SK-N-SH treated with all-trans-retinoic acid at 6 μM for 48 hours (cell line): ENCODE results near the gene PTPN13.

ENCODE experiments used
- ATAC-seq: fragments of 200-7000 bp; cut with Tn5 transposase; 3 replicates; pipeline ENCODE4 v1.9.1; 2020; ENCODE audit warnings: mild to moderate bottlenecking, moderate library complexity
- BACH2 ChIP-seq: fragments of 250-450 bp; sonication (Bioruptor Pico); IDR thresholded peaks from 2 replicates; pipeline ENCODE4 v1.9.0; 2021; ENCODE audit warnings: mild to moderate bottlenecking, borderline replicate concordance
- CREB5 ChIP-seq: fragments of 250-450 bp; sonication (Bioruptor Pico); IDR thresholded peaks from 2 replicates; pipeline ENCODE4 v1.5.1; 2020; ENCODE audit warnings: low read depth, mild to moderate bottlenecking, moderate library complexity
- CSDC2 ChIP-seq: fragments of 250-450 bp; sonication (Bioruptor Pico); IDR thresholded peaks from 2 replicates; pipeline ENCODE4 v1.5.0; 2020; ENCODE audit warnings: mild to moderate bottlenecking, moderate library complexity
- CSRNP3 ChIP-seq: fragments of 250-450 bp; sonication (Bioruptor Pico); IDR thresholded peaks from 2 replicates; pipeline ENCODE4 v1.5.1; 2021; ENCODE audit warnings: mild to moderate bottlenecking, moderate library complexity
- GLIS3 ChIP-seq: fragments of 250-450 bp; sonication (Bioruptor Pico); IDR thresholded peaks from 2 replicates; pipeline ENCODE4 v1.5.0; 2020; ENCODE audit warnings: mild to moderate bottlenecking, moderate library complexity
- ISL1 ChIP-seq: fragments of 250-450 bp; sonication (Bioruptor Pico); IDR thresholded peaks from 2 replicates; pipeline ENCODE4 v2.1.2; 2022; ENCODE audit warnings: mild to moderate bottlenecking, moderate library complexity
- OSR1 ChIP-seq: fragments of 250-450 bp; sonication (Bioruptor Pico); IDR thresholded peaks from 2 replicates; pipeline ENCODE4 v1.8.0; 2022; ENCODE audit warnings: moderate library complexity, mild to moderate bottlenecking, inconsistent platforms
- PATZ1 ChIP-seq: fragments of 250-450 bp; sonication (Bioruptor Pico); IDR thresholded peaks from 2 replicates; pipeline ENCODE4 v1.8.0; 2020; ENCODE audit warnings: mild to moderate bottlenecking, moderate library complexity, borderline replicate concordance
- POU6F1 ChIP-seq: fragments of 250-450 bp; sonication (Bioruptor Pico); IDR thresholded peaks from 2 replicates; pipeline ENCODE4 v1.8.0; 2021; ENCODE audit warnings: low read depth, mild to moderate bottlenecking, moderate library complexity, borderline replicate concordance
- PPARA ChIP-seq: fragments of 250-450 bp; sonication (Bioruptor Pico); IDR thresholded peaks from 2 replicates; pipeline ENCODE4 v1.5.0; 2020; ENCODE audit warnings: mild to moderate bottlenecking, borderline replicate concordance
- RARB ChIP-seq: fragments of 250-450 bp; sonication (Bioruptor Pico); IDR thresholded peaks from 2 replicates; pipeline ENCODE4 v1.8.0; 2021; ENCODE audit warnings: mild to moderate bottlenecking, moderate library complexity
- SNAI2 ChIP-seq: fragments of 250-450 bp; sonication (Bioruptor Pico); IDR thresholded peaks from 2 replicates; pipeline ENCODE4 v1.5.0; 2020; ENCODE audit warnings: mild to moderate bottlenecking, moderate library complexity
- TCF4 ChIP-seq: fragments of 250-450 bp; sonication (Bioruptor Pico); IDR thresholded peaks from 2 replicates; pipeline ENCODE4 v1.8.0; 2021; ENCODE audit warnings: mild to moderate bottlenecking, moderate library complexity, borderline replicate concordance
- TSHZ2 ChIP-seq: fragments of 250-450 bp; sonication (Bioruptor Pico); IDR thresholded peaks from 2 replicates; pipeline ENCODE4 v1.5.0; 2020; ENCODE audit warnings: mild to moderate bottlenecking, moderate library complexity
- ZC3H10 ChIP-seq: fragments of 250-450 bp; sonication (Bioruptor Pico); IDR thresholded peaks from 2 replicates; pipeline ENCODE4 v1.5.1; 2021; ENCODE audit warnings: mild to moderate bottlenecking, moderate library complexity
- ZFP30 ChIP-seq: fragments of 450-650 bp; formaldehyde crosslinking; IDR thresholded peaks from 2 replicates; pipeline ENCODE4 v1.5.0; 2022; ENCODE audit warnings: mild to moderate bottlenecking, moderate library complexity
- ZNF565 ChIP-seq: fragments of 450-650 bp; formaldehyde crosslinking; conservative IDR thresholded peaks from 2 replicates; pipeline ENCODE4 v1.5.0; 2020; ENCODE audit warnings: low read depth, mild to moderate bottlenecking, moderate library complexity
- ZNF70 ChIP-seq: fragments of 450-650 bp; formaldehyde crosslinking; IDR thresholded peaks from 2 replicates; pipeline ENCODE4 v1.5.0; 2020; ENCODE audit warnings: mild to moderate bottlenecking, moderate library complexity
- ZNF8 ChIP-seq: fragments of 450-650 bp; formaldehyde crosslinking; IDR thresholded peaks from 2 replicates; pipeline ENCODE4 v1.5.0; 2020; ENCODE audit warnings: mild to moderate bottlenecking, moderate library complexity

Gene PTPN13

GRCh38 chr4:86741846-86742245, 147.7 kb downstream of the PTPN13 start:
- ATAC-seq: no peak

GRCh38 chr4:86744570-86744969, 150.5 kb downstream of the PTPN13 start:
- TF ChIP-seq ZNF8 (no peak), GLIS3 (CRISPR knock-in tag) (no peak), SNAI2 (CRISPR knock-in tag) (no peak), TCF4 (CRISPR knock-in tag) (no peak), RARB (CRISPR knock-in tag) (no peak), ZC3H10 (CRISPR knock-in tag) (no peak), CSDC2 (CRISPR knock-in tag) (no peak), PATZ1 (CRISPR knock-in tag) (no peak), POU6F1 (no peak), PPARA (CRISPR knock-in tag) (no peak), ZNF565 (no peak), ZNF70 (CRISPR knock-in tag) (no peak), OSR1 (CRISPR knock-in tag) (no peak), CSRNP3 (CRISPR knock-in tag) (no peak), ZFP30 (CRISPR knock-in tag) (no peak), BACH2 (CRISPR knock-in tag) (no peak), CREB5 (CRISPR knock-in tag) (no peak)

More at GRCh38 chr4:86741846-86742245, 147.7 kb downstream of the PTPN13 start:
- TF ChIP-seq PPARA (CRISPR knock-in tag): no peak
- TF ChIP-seq GLIS3 (CRISPR knock-in tag): no peak
- TF ChIP-seq OSR1 (CRISPR knock-in tag): no peak
- TF ChIP-seq POU6F1: no peak
- no peak for TF ChIP-seq SNAI2 (CRISPR knock-in tag)

GRCh38 chr4:86749121-86749520, 155.0 kb downstream of the PTPN13 start:
- no peak for ATAC-seq
- TF ChIP-seq TSHZ2 (CRISPR knock-in tag): no peak
- TF ChIP-seq CREB5 (CRISPR knock-in tag): no peak
- TF ChIP-seq PATZ1 (CRISPR knock-in tag): no peak
- TF ChIP-seq ISL1 (CRISPR knock-in tag): no peak
- no peak for TF ChIP-seq GLIS3 (CRISPR knock-in tag)
- no peak for TF ChIP-seq ZNF8
- no peak for TF ChIP-seq TCF4 (CRISPR knock-in tag)
- no peak for TF ChIP-seq BACH2 (CRISPR knock-in tag)
- no peak for TF ChIP-seq POU6F1

More at GRCh38 chr4:86744570-86744969, 150.5 kb downstream of the PTPN13 start:
- ATAC-seq: no peak
